GM03348 (cell line): ENCODE results near the gene SNUPN.
"Not testable (repeated sequence)": the region's sequence is repeated elsewhere in the genome, so short reads cannot be mapped to it uniquely, and the experiment has no call there.

Source experiments
- DNase-seq: peaks from one replicate; pipeline ENCODE4 v3.0.0; 2012; ENCODE audit warnings: low spot score

SNUPN gene

GRCh38 chr15:75583701-75584100 lies 41.8 kb downstream of the SNUPN start:
- DNase-seq = no peak

DNA sequence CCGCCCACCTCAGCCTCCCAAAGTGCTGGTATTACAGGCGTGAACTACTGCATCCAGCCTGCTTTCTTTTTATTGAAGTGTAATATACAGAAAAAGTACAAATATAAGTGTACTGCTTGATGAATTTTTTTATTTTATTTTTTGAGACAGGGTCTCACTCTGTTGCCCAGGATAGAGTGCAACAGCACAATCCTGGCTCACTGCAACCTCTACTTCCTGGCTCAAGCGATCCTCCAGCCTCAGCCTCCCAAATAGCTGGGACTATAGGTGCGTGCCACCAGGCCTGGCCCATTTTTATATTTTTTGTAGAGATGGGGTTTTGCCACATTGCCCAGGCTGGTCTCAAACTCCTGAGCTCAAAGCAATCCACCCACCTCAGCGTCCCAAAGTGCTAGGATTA lies 42.6 kb downstream of the SNUPN start:
- not testable (repeated sequence) for DNase-seq

- DNase-seq = peak; percentile 93
Observed at GRCh38 chr15:75578948-75579920, 46.3 kb downstream of the SNUPN start, which contains the start of gene PTPN9. PTPN9 (minus strand) TSS chr15:75579315; CDS start chr15:75578776, 539 bp downstream.

DNA sequence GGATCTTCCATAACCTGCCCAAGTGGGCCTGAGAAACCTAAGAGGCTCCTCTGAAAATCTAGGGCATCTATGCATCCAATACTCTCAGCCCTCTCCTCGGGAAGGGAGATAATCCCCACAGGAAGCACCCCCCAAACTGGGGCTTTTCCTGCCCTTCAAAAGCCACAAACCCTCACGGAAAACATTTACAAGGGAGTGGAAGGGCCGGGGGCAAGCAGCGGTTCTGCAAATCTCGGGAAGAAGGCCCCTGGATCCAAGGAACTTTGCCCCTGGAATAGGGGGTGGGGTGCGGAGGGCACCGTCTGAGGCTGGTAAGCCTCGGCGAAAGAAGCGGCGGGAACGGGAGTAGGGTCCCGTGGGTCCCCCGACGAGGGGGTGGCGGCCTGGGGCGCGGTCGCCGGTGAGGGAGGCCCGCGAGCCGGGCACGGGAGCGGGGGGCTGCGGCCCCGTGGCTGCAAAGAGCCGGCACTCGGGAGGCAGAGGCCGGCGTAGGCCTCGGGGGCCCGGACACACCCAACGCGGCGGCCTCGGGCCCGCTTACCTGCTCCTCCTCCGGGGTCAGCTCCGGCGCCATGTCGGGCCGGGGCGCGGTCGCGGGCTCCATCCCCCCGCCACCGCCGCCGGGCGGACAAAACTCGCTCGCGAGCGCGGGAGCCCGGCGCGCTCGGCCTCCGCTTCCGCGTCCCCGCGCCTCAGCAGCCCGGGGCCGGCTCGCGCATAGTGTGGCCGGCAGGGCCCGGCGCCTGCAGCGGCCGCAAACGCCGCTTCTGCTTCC lies 47.2 kb downstream of the SNUPN start:
- DNase-seq = peak; percentile 70

- DNase-seq = peak; percentile 27
Observed at GRCh38 chr15:75577401-75578172, 47.9 kb downstream of the SNUPN start.

DNA sequence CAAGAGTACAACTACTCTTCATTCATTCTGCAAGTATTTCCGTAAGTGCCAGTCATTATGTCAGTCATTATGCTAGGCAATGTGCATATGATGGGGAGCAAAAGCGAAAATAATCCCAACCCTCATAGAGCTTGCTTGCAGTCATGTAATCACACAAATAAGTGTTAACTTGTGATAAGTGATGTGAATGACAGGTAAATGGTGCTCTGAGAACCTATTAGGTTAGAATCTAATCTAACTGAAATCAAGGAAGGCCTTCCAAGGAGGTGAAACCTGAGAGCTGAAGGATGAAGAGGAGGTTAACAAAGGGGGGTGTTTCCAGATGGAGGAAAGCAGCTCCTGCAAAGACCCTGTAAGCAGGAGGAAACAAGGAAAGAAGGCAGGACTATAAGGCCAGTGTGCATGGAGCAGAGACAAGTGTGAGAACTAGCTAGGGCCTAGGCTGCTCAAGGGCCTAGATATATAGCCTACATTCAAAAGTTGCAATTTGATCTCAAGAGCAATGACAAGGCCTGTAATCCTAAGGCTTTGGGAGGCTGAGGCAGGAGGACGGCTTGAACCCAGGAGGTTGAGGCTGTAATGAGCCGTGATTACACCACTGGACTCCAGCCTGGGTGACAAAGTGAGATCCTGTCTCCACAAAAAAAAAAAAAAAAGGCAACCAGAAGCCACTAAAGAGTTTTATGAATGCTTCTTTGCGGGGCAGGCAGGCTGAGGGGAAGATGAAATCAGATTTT lies 51.7 kb downstream of the SNUPN start:
- DNase-seq = no peak

- no peak for DNase-seq
Observed at GRCh38 chr15:75570126-75570845, 55.2 kb downstream of the SNUPN start.

DNA sequence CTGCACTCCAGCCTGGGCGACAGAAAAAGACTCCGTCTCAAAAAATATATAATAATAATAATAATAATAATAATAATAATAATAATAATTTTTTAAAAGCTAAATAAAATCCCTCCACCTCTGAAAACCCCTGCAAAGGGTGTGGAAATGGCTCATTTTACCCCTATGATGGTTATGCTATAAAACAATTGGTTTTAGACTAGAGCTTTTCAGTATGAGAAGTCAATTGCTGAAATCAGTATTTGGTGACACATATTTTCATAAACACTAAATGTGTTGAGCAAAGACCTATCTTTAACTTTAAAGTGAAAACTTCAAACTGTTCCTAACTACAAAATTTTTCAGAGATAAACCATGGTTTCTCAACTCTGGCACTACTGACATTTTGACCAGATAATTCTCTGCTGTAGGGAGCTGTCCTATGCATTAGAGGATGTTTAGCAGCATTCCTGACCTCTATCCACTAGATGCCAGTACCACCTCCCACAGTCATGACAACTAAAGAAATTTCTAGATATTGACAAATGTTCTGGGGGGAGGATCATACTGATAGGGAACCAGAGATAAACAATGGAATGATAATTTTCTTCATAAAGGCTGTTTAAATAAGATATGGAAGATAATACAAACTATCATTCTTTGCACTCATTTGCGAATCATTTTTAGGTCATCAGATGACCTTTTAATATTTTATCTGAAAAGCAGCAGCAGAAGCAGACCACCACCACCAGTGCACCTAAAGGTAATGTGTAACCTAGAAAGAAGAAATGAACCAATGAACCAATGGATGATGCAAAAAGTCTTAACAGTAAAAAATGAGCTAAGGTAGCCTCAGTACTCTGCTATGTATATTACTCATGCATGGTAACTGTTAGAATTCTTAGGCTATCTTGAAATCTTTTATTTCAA lies 60.2 kb downstream of the SNUPN start:
- DNase-seq = peak; percentile 39

DNA sequence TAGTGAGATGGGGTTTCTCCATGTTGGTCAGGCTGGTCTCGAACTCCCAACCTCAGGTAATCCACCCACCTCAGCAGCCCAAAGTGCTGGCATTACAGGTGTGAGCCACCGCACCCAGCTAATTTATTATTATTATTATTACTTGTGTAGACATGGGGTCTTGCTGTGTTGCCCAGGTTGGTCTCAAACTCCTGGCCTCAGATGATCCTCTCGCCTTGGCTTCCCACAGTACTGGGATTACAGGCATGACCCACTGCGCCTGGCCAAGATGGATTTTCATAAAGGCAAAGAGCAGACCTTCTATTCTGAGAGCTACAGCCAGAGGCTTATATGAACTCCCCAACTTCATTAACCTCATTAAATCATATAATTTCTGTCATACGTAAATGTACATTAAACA lies 63.6 kb downstream of the SNUPN start:
- DNase-seq = no peak

- not testable (repeated sequence) for DNase-seq
Observed at GRCh38 chr15:75559360-75559759, 66.2 kb downstream of the SNUPN start.

DNA sequence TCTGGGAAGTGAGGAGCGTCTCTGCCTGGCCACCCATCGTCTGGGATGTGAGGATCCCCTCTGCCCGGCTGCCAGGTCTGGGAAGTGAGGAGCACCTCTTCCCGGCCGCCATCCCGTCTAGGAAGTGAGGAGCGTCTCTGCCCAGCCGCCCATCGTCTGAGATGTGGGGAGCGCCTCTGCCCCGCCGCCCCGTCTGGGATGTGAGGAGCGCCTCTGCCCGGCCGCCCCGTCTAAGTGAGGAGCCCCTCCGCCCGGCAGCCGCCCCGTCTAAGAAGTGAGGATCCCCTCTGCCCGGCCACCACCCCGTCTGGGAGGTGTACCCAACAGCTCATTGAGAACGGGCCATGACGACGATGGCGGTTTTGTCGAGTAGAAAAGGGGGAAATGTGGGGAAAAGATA lies 66.6 kb downstream of the SNUPN start:
- not testable (repeated sequence) for DNase-seq

- peak; percentile 48 for DNase-seq
Observed at GRCh38 chr15:75554717-75555116, 70.8 kb downstream of the SNUPN start.

DNA sequence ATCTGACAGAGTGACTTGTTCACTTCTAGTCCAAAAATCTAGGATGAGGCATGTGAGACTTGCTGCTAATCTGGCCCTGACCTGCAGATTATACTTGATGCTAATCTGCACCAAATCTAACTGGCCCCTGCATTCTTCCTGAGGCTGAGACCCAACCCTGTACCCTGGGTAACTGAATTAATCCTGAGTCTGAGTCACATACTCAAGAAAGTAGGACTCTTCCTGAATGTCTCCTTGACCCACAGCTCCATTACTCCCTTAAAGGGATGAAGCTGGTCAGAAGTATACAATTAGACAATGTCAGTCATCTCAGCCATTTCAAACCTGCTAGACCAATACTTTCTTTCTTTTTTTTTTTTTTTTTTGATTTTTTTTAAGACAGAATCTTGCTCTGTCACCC lies 71.9 kb downstream of the SNUPN start:
- no peak for DNase-seq

- DNase-seq = no peak
Observed at GRCh38 chr15:75551091-75551490, 74.4 kb downstream of the SNUPN start.
